Ascending aorta (tissue), 2 donors: Measurements from ENCODE around the gene MORF4L2. TPM values are rescaled to one million over a fixed set of nuclear protein-coding genes. Genes with fewer than 3 reads are reported as not detected.
"Not testable (repeated sequence)": the region's sequence is repeated elsewhere in the genome, so short reads cannot be mapped to it uniquely, and the experiment has no call there.

ENCODE experiments used
- DNase-seq, 2 donors: peaks; one replicate each; pipeline ENCODE4 v3.0.0-alpha.2; 2019; ENCODE audit warnings: low spot score in 2 of 2
- H3K27ac ChIP-seq, 2 donors: fragments of 200-600 bp; sonication (generic); one replicate each; pipeline ENCODE4 v1.5.1; 2016 to 2017; ENCODE audit warnings: mild to moderate bottlenecking in 1 of 2
- H3K27me3 ChIP-seq: fragments of 200-600 bp; sonication (generic); one replicate; pipeline ENCODE4 v1.5.1; 2017
- H3K36me3 ChIP-seq, 2 donors: fragments of 200-600 bp; sonication (generic); one replicate each; pipeline ENCODE4 v1.5.1; 2016
- H3K4me1 ChIP-seq, 2 donors: fragments of 200-600 bp; sonication (generic); one replicate each; pipeline ENCODE4 v1.5.1; 2016 to 2017; ENCODE audit warnings: mild to moderate bottlenecking in 1 of 2
- H3K4me3 ChIP-seq, 2 donors: fragments of 200-600 bp; sonication (generic); one replicate each; pipeline ENCODE4 v1.5.1; 2016 to 2017; ENCODE audit warnings: mild to moderate bottlenecking in 1 of 2
- H3K9me3 ChIP-seq, 2 donors: fragments of 200-600 bp; sonication (generic); one replicate each; pipeline ENCODE4 v1.5.1; 2016
- CTCF ChIP-seq, 3 experiments: fragments of 200-600 bp in 2 of 3; fragments of 450-650 bp in 1 of 3; sonication (generic) in 2 of 3; IDR thresholded peaks; one replicate each; pipeline ENCODE4 v1.5.1; 2016 to 2019; ENCODE audit warnings: antibody characterized with exemption in 3 of 3, mild to moderate bottlenecking in 1 of 3, moderate library complexity in 1 of 3
- intact Hi-C: fragments of 100-400 bp; cut with DNase I; formaldehyde crosslinking; loops from one replicate; pipeline ENCODE4 v1.15.1; 2023
- total RNA-seq: library from RNA; depleted of rRNA; stranded (reverse); fragments of >200 nt; gene quantifications from one replicate; pipeline ENCODE4 v1.1.0, GENCODE V29; 2016

The MORF4L2 gene
- total RNA-seq, 1 donor from 2014 or later, result 211 TPM

- intact Hi-C loops, result no loop called here
- DNase-seq, result no peak
- H3K27ac ChIP-seq, result no peak overlapping the region
- H3K9me3 ChIP-seq, result no peaks in the 10 kb centered on the region
- H3K4me3 ChIP-seq, result no peak overlapping the region
- no peaks in the 10 kb centered on the region for H3K36me3 ChIP-seq
- no peaks in the 10 kb centered on the region for H3K27me3 ChIP-seq
- TF ChIP-seq CTCF (IDR thresholded peaks at IDR 0.05), result no peak
- no peaks in the 10 kb centered on the region for H3K4me1 ChIP-seq
Measured at GRCh38 chrX:103658681-103659433, 27.6 kb downstream of the MORF4L2 start.

- H3K9me3 ChIP-seq, intact Hi-C loops, H3K4me1 ChIP-seq, DNase-seq, H3K4me3 ChIP-seq, H3K36me3 ChIP-seq, H3K27ac ChIP-seq, H3K27me3 ChIP-seq: not testable (repeated sequence)
Measured at GRCh38 chrX:103657066-103657465, 29.4 kb downstream of the MORF4L2 start.

- H3K4me1 ChIP-seq, result no peaks in the 10 kb centered on the region
- no peak for TF ChIP-seq CTCF (IDR thresholded peaks at IDR 0.05)
- no peaks in the 10 kb centered on the region for H3K9me3 ChIP-seq
- no peaks in the 10 kb centered on the region for H3K36me3 ChIP-seq
- no peaks in the 10 kb centered on the region for H3K27me3 ChIP-seq
- no peak for DNase-seq
- no peak overlapping the region for H3K27ac ChIP-seq
- intact Hi-C loops, result no loop called here
- no peak overlapping the region for H3K4me3 ChIP-seq
Measured at GRCh38 chrX:103656617-103657016, 29.9 kb downstream of the MORF4L2 start.

GRCh38 chrX:103655230-103656000 lies 31.1 kb downstream of the MORF4L2 start:
- H3K9me3 ChIP-seq, DNase-seq, H3K27me3 ChIP-seq, intact Hi-C loops, H3K4me3 ChIP-seq, H3K36me3 ChIP-seq, H3K4me1 ChIP-seq, H3K27ac ChIP-seq: not testable (repeated sequence)

- Histone ChIP-seq H3K9me3 (peaks cover 0 to 6% of the 10 kb centered on the region in 2 donors), H3K4me1 (no peaks in the 10 kb centered on the region), H3K36me3 (no peaks in the 10 kb centered on the region), H3K27me3 (no peaks in the 10 kb centered on the region), H3K27ac (no peak overlapping the region), H3K4me3 (no peak overlapping the region)
- no peak for TF ChIP-seq CTCF (IDR thresholded peaks at IDR 0.05)
- intact Hi-C loops, result no loop called here
- DNase-seq, result no peak
Measured at GRCh38 chrX:103651151-103651773, 35.2 kb downstream of the MORF4L2 start.

- TF ChIP-seq CTCF (IDR thresholded peaks at IDR 0.05), result no peak
- Histone ChIP-seq H3K4me3 (no peak overlapping the region), H3K36me3 (no peaks in the 10 kb centered on the region), H3K27me3 (no peaks in the 10 kb centered on the region), H3K27ac (no peak overlapping the region), H3K9me3 (peaks cover 0 to 6% of the 10 kb centered on the region in 2 donors), H3K4me1 (no peaks in the 10 kb centered on the region)
- intact Hi-C loops, result no loop called here
- no peak for DNase-seq
Measured at GRCh38 chrX:103647630-103648029, 38.9 kb downstream of the MORF4L2 start.
